Renal pelvis (tissue), 3 donors: ENCODE results near the gene RXRA. TPM values are rescaled to one million over a fixed set of nuclear protein-coding genes. Genes with fewer than 3 reads are reported as not detected.

ENCODE experiments used
- polyA plus RNA-seq, 3 donors: library from polyadenylated mRNA; unstranded; fragments of 120-200 nt; gene quantifications; one replicate each; pipeline ENCODE4 v1.2.1, GENCODE V29; 2013; ENCODE audit not compliant: insufficient read length in 3 of 3

RXRA gene
- polyA plus RNA-seq, 3 donors: 49.9 to 54.8 (median 53.8) TPM

Other genes with a start within 250 kb of the RXRA start
- gene WDR5, start 190.4 kb upstream of the RXRA start, polyA plus RNA-seq: 10 to 100 TPM; 39.6 to 43.0 (median 42.5) TPM
- gene RNU6ATAC, start 161.9 kb upstream of the RXRA start, polyA plus RNA-seq: not detected